ENCODE data around the gene OR2T4.

GRCh38 chr1:248376916-248377315, 15.5 kb downstream of the OR2T4 start:
- TF ChIP-seq, protein P1, sequence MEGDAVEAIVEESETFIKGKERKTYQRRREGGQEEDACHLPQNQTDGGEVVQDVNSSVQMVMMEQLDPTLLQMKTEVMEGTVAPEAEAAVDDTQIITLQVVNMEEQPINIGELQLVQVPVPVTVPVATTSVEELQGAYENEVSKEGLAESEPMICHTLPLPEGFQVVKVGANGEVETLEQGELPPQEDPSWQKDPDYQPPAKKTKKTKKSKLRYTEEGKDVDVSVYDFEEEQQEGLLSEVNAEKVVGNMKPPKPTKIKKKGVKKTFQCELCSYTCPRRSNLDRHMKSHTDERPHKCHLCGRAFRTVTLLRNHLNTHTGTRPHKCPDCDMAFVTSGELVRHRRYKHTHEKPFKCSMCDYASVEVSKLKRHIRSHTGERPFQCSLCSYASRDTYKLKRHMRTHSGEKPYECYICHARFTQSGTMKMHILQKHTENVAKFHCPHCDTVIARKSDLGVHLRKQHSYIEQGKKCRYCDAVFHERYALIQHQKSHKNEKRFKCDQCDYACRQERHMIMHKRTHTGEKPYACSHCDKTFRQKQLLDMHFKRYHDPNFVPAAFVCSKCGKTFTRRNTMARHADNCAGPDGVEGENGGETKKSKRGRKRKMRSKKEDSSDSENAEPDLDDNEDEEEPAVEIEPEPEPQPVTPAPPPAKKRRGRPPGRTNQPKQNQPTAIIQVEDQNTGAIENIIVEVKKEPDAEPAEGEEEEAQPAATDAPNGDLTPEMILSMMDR (IDR thresholded peaks at IDR 0.05) = no peak
- no peak for TF ChIP-seq EP300 (IDR thresholded peaks at IDR 0.05)

Data from ovary (tissue), 3 donors.